ENCODE results near the gene ABCG8. TPM values are rescaled to one million over a fixed set of nuclear protein-coding genes. Genes with fewer than 3 reads are reported as not detected.

Gene ABCG8
- polyA plus RNA-seq, 1 of the 3 experiments (the other 2 are of a cell fraction) = not detected

- TF ChIP-seq REST (IDR thresholded peaks at IDR 0.05; ENCODE audit: low read depth, low read length) (no peak), NRF1 (IDR thresholded peaks at IDR 0.05; ENCODE audit: low read depth, low read length) (no peak), TEAD4 (IDR thresholded peaks at IDR 0.05; ENCODE audit: borderline replicate concordance, insufficient read depth) (no peak), SMC3 (IDR thresholded peaks at IDR 0.05; ENCODE audit: low read depth, low read length) (no peak), EP300 (IDR thresholded peaks at IDR 0.05; ENCODE audit: borderline replicate concordance in 1 of 2, low read depth in 1 of 2, low read length in 1 of 2) (no peak), PBX3 (IDR thresholded peaks at IDR 0.05) (no peak), FOXJ3 (CRISPR knock-in tag; IDR thresholded peaks at IDR 0.05) (no peak), POLR2AphosphoS5 (IDR thresholded peaks at IDR 0.05; ENCODE audit: low read depth, low read length) (no peak), MXI1 (IDR thresholded peaks at IDR 0.05; ENCODE audit: low read depth, low read length) (no peak), GATA2 (CRISPR knock-in tag; IDR thresholded peaks at IDR 0.05) (no peak), FOXM1 (IDR thresholded peaks at IDR 0.05; ENCODE audit: low read depth) (no peak)
Measured at GRCh38 chr2:43812947-43813346, 25.8 kb upstream of the ABCG8 start (continued).

- TF ChIP-seq RAD21 (IDR thresholded peaks at IDR 0.05; ENCODE audit: low read length) (no peak), TEAD4 (IDR thresholded peaks at IDR 0.05; ENCODE audit: borderline replicate concordance, insufficient read depth) (no peak), CTCF (IDR thresholded peaks at IDR 0.05) (no peak), SIN3A (IDR thresholded peaks at IDR 0.05; ENCODE audit: borderline replicate concordance, low read depth, low read length) (no peak), EZH2phosphoT487 (IDR thresholded peaks at IDR 0.05; ENCODE audit: borderline replicate concordance, low read depth) (no peak), PBX3 (IDR thresholded peaks at IDR 0.05) (no peak), EP300 (IDR thresholded peaks at IDR 0.05; ENCODE audit: borderline replicate concordance in 1 of 2, low read depth in 1 of 2, low read length in 1 of 2) (no peak), MAX (IDR thresholded peaks at IDR 0.05; ENCODE audit: low read depth) (no peak), RCOR1 (IDR thresholded peaks at IDR 0.05; ENCODE audit: low read length) (no peak), FOXJ3 (CRISPR knock-in tag; IDR thresholded peaks at IDR 0.05) (no peak), USF1 (IDR thresholded peaks at IDR 0.05; ENCODE audit: borderline replicate concordance, low read depth) (no peak), ELF1 (IDR thresholded peaks at IDR 0.05) (no peak), NRF1 (IDR thresholded peaks at IDR 0.05; ENCODE audit: low read depth, low read length) (no peak), CHD2 (IDR thresholded peaks at IDR 0.05; ENCODE audit: low read length, partially characterized antibody) (no peak), SMC3 (IDR thresholded peaks at IDR 0.05; ENCODE audit: low read depth, low read length) (no peak), TCF12 (IDR thresholded peaks at IDR 0.05) (no peak), YY1 (IDR thresholded peaks at IDR 0.05; ENCODE audit: low read depth) (no peak)
- Histone ChIP-seq H3K79me2 (ENCODE audit: insufficient read depth) (no peaks in the 10 kb centered on the region), H3K36me3 (replicated peaks in 1 of 2; ENCODE audit: control insufficient read depth in 1 of 2, insufficient read depth in 2 of 2, low read length in 1 of 2) (peaks cover 4 to 19% of the 10 kb centered on the region in 2 experiments), H4K20me1 (ENCODE audit: insufficient read depth) (no peaks in the 10 kb centered on the region), H3K27ac (ENCODE audit: low read depth in 2 of 2, low read length in 1 of 2) (no peak overlapping the region), H3K4me1 (ENCODE audit: control insufficient read depth in 1 of 2, insufficient read depth in 2 of 2, low read depth in 1 of 2, low read length in 1 of 2) (peaks cover 0 to 4% of the 10 kb centered on the region in 2 experiments; a peak in 2 of 4 replicates), H2AFZ (ENCODE audit: low read depth) (no peak overlapping the region), H3K9me2 (no peaks in the 10 kb centered on the region), H3K4me3 (ENCODE audit: low read depth in 2 of 2, low read length in 1 of 2) (no peak overlapping the region), H3K9me3 (no peaks in the 10 kb centered on the region), H3K27me3 (ENCODE audit: insufficient read depth) (no peaks in the 10 kb centered on the region), H3K9ac (no peak overlapping the region), H3K4me2 (no peak overlapping the region), H3F3A (replicated peaks; ENCODE audit: insufficient read depth) (no peaks in the 10 kb centered on the region)
- DNase-seq = no peak
- POLR2A ChIA-PET = no interaction called here
- CTCF ChIA-PET = no interaction called here
- 87% methylated on average over 3 of the region's 3 CpGs for WGBS (ENCODE audit: low lambda C conversion rate)
Measured at GRCh38 chr2:43814711-43815110, 24.1 kb upstream of the ABCG8 start.
